ENCODE data around the gene SREBF1.
A peak's percentile ranks its signal among the peaks of the same experiment; 100 is the strongest.

The SREBF1 gene

GRCh38 chr17:17781591-17782496 lies 54.9 kb downstream of the SREBF1 start:
- DNase-seq (ENCODE audit: low read depth), result peak; percentile 26

GRCh38 chr17:17780922-17781590 lies 55.7 kb downstream of the SREBF1 start:
- DNase-seq (ENCODE audit: low read depth), result no peak

- no peak for DNase-seq (ENCODE audit: low read depth)
Measured at GRCh38 chr17:17779015-17779611, 57.7 kb downstream of the SREBF1 start.

- DNase-seq (ENCODE audit: low read depth), result no peak
Measured at GRCh38 chr17:17778308-17779014, 58.3 kb downstream of the SREBF1 start.

GRCh38 chr17:17776889-17777288 lies 59.9 kb downstream of the SREBF1 start:
- DNase-seq (ENCODE audit: low read depth), result no peak

GRCh38 chr17:17774009-17774881 lies 62.5 kb downstream of the SREBF1 start:
- no peak for DNase-seq (ENCODE audit: low read depth)

- DNase-seq (ENCODE audit: low read depth), result no peak
Measured at GRCh38 chr17:17772231-17772630, 64.6 kb downstream of the SREBF1 start.

- DNase-seq (ENCODE audit: low read depth), result no peak
Measured at GRCh38 chr17:17771498-17772201, 65.1 kb downstream of the SREBF1 start.

- no peak for DNase-seq (ENCODE audit: low read depth)
Measured at GRCh38 chr17:17770632-17771044, 66.1 kb downstream of the SREBF1 start.

- DNase-seq (ENCODE audit: low read depth), result no peak
Measured at GRCh38 chr17:17769869-17770631, 66.7 kb downstream of the SREBF1 start.

GRCh38 chr17:17768424-17769088 lies 68.2 kb downstream of the SREBF1 start:
- DNase-seq (ENCODE audit: low read depth), result no peak

- no peak for DNase-seq (ENCODE audit: low read depth)
Measured at GRCh38 chr17:17767887-17768418, 68.8 kb downstream of the SREBF1 start.

- no peak for DNase-seq (ENCODE audit: low read depth)
Measured at GRCh38 chr17:17767154-17767869, 69.5 kb downstream of the SREBF1 start.

- no peak for DNase-seq (ENCODE audit: low read depth)
Measured at GRCh38 chr17:17766744-17767120, 70.1 kb downstream of the SREBF1 start.

GRCh38 chr17:17766077-17766743 lies 70.6 kb downstream of the SREBF1 start:
- no peak for DNase-seq (ENCODE audit: low read depth)

GRCh38 chr17:17765359-17766076 lies 71.3 kb downstream of the SREBF1 start:
- DNase-seq (ENCODE audit: low read depth), result no peak

- DNase-seq (ENCODE audit: low read depth), result no peak
Measured at GRCh38 chr17:17763734-17764133, 73.1 kb downstream of the SREBF1 start.
